Left lung (tissue), 10 donors: ENCODE data around the gene CORO1C. TPM values are rescaled to one million over a fixed set of nuclear protein-coding genes. Genes with fewer than 3 reads are reported as not detected.
A peak's percentile ranks its signal among the peaks of the same experiment; 100 is the strongest.

Source experiments
- ATAC-seq: fragments of 200-7000 bp; cut with Tn5 transposase; one replicate; pipeline ENCODE4 v1.9.1; 2020; ENCODE audit warnings: moderate library complexity
- DNase-seq, 4 donors: peaks; one replicate each; pipeline ENCODE4 v3.0.0-alpha.2; 2013 to 2020
- H3K27ac ChIP-seq, 2 donors: fragments of 200-600 bp; sonication (generic) in 1 of 2; one replicate each; pipeline versions ENCODE4 v1.5.0 to v1.8.0; 2020 to 2021
- H3K27me3 ChIP-seq, 2 donors: fragments of 200-600 bp; sonication (generic) in 1 of 2; one replicate each; pipeline versions ENCODE4 v1.5.0 to v1.8.0; 2020 to 2021
- H3K36me3 ChIP-seq, 2 donors: fragments of 200-600 bp; sonication (generic) in 1 of 2; one replicate each; pipeline versions ENCODE4 v1.5.0 to v1.8.0; 2020 to 2021
- H3K4me1 ChIP-seq, 2 donors: fragments of 200-600 bp; one replicate each; pipeline ENCODE4 v1.8.0; 2021
- H3K4me3 ChIP-seq, 2 donors: fragments of 200-600 bp; sonication (generic) in 1 of 2; one replicate each; pipeline versions ENCODE4 v1.5.0 to v1.8.0; 2020 to 2021; ENCODE audit warnings: mild to moderate bottlenecking in 1 of 2
- H3K9me3 ChIP-seq, 2 donors: fragments of 200-600 bp; sonication (generic) in 1 of 2; one replicate each; pipeline versions ENCODE4 v1.5.0 to v1.8.0; 2020 to 2021
- intact Hi-C, 2 donors: fragments of 100-400 bp; cut with DNase I; formaldehyde crosslinking; loops; one replicate each; pipeline versions ENCODE4 v1.11.2 to v1.14.2; 2022
- polyA plus RNA-seq, 6 donors: library from polyadenylated mRNA; unstranded; fragments of 120-200 nt; gene quantifications; one replicate each; pipeline ENCODE4 v1.2.1, GENCODE V29; 2013; ENCODE audit not compliant: insufficient read length in 6 of 6
- total RNA-seq, 2 donors: library from RNA; stranded (reverse); fragmentation: NEBNext Ultra II Directional; extraction: Animal tissue kit (Norgen Biotek cat#: 25700); gene quantifications; one replicate each; pipeline ENCODE4 v1.2.1, GENCODE V29; 2021
- TF ChIP-seq, protein P1 (sequence below), 2 donors: fragments of 200-600 bp; sonication (generic) in 1 of 2; IDR thresholded peaks; one replicate each; pipeline versions ENCODE4 v1.5.0 to v1.8.0; 2021; ENCODE audit warnings: antibody characterized with exemption in 2 of 2
- donor health status: DM: no; HTN: yes; CAD: no.
- donor health status: DM: no; HTN: no; CAD: no.

The CORO1C gene
- total and polyA plus RNA-seq, 8 donors: 77.7 to 282 (median 85.9) TPM

- Histone ChIP-seq H3K27me3 (no peaks in the 10 kb centered on the region), H3K9me3 (no peaks in the 10 kb centered on the region), H3K4me3 (no peak overlapping the region), H3K27ac (peak overlapping the region in 1 of 2 donors; percentile 83), H3K4me1 (peaks cover 31 to 59% of the 10 kb centered on the region in 2 donors), H3K36me3 (peaks cover 0 to 85% of the 10 kb centered on the region in 2 donors)
- intact Hi-C loops: no loop called here
- DNase-seq: no peak
- TF ChIP-seq, protein P1, sequence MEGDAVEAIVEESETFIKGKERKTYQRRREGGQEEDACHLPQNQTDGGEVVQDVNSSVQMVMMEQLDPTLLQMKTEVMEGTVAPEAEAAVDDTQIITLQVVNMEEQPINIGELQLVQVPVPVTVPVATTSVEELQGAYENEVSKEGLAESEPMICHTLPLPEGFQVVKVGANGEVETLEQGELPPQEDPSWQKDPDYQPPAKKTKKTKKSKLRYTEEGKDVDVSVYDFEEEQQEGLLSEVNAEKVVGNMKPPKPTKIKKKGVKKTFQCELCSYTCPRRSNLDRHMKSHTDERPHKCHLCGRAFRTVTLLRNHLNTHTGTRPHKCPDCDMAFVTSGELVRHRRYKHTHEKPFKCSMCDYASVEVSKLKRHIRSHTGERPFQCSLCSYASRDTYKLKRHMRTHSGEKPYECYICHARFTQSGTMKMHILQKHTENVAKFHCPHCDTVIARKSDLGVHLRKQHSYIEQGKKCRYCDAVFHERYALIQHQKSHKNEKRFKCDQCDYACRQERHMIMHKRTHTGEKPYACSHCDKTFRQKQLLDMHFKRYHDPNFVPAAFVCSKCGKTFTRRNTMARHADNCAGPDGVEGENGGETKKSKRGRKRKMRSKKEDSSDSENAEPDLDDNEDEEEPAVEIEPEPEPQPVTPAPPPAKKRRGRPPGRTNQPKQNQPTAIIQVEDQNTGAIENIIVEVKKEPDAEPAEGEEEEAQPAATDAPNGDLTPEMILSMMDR (IDR thresholded peaks at IDR 0.05): no peak
- no peak for ATAC-seq
Measured at GRCh38 chr12:108648371-108648770, 82.9 kb downstream of the CORO1C start.

GRCh38 chr12:108647585-108648287 lies 83.6 kb downstream of the CORO1C start:
- ATAC-seq (no peak), DNase-seq (no peak)
- peaks cover 38 to 60% of the 10 kb centered on the region in 2 donors for H3K4me1 ChIP-seq
- intact Hi-C loops: no loop called here
- no peaks in the 10 kb centered on the region for H3K27me3 ChIP-seq
- no peaks in the 10 kb centered on the region for H3K9me3 ChIP-seq
- peak overlapping the region; percentile 36 to 83 for H3K27ac ChIP-seq
- TF ChIP-seq, protein P1 (IDR thresholded peaks at IDR 0.05): no peak
- peaks cover 0 to 79% of the 10 kb centered on the region in 2 donors for H3K36me3 ChIP-seq
- no peak overlapping the region for H3K4me3 ChIP-seq

DNA sequence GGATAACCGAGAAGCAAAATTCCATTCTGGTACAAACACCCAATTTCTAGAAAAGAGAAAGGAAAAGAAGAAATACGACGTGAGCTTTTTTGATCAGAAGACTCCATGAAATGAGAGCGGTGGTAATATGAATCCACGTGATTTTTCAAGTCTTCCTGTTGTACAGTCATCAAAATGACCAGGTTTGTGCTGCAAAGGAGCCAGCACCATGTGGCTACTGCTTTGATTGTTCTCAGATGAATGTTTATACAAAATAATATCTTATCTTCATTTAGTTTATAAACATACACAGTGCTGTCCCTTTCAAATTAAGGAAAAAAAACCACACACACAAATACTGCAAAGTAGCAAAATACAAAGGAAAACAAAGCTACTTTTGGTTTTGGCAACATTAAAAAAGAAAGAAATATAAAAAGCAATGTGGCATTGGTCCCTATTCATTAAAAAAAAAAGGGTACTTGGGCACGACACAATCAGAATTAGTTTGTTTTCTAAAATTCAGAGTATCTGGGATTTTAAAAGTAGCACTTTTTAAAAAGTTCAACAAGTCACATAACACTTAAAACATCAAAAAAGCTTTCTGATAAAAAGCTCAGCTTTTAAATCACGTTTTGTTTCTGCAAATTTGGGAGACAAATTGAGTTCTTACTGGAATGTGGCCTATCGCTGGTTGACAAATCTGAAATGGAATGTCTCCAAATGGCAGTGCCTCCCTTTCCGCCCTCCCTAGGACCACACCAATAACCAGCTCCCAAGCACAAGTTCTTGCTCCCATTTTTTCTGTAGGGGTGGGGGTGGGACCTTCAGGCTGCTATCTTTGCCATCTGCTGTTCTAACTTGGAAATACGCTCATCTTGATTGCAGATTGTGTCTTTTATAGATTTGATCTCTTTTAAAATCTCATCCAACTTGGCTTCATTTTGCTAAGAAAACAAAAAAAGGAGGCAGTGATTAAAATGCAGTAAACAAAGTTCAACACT lies 84.4 kb downstream of the CORO1C start:
- no peaks in the 10 kb centered on the region for H3K9me3 ChIP-seq
- no peaks in the 10 kb centered on the region for H3K27me3 ChIP-seq
- no peak for ATAC-seq
- peak overlapping the region; percentile 36 to 83 for H3K27ac ChIP-seq
- DNase-seq: no peak
- peaks cover 0 to 70% of the 10 kb centered on the region in 2 donors for H3K36me3 ChIP-seq
- intact Hi-C loops: no loop called here
- H3K4me3 ChIP-seq: no peak overlapping the region
- TF ChIP-seq, protein P1 (IDR thresholded peaks at IDR 0.05): no peak
- H3K4me1 ChIP-seq: peaks cover 44 to 68% of the 10 kb centered on the region in 2 donors

DNA sequence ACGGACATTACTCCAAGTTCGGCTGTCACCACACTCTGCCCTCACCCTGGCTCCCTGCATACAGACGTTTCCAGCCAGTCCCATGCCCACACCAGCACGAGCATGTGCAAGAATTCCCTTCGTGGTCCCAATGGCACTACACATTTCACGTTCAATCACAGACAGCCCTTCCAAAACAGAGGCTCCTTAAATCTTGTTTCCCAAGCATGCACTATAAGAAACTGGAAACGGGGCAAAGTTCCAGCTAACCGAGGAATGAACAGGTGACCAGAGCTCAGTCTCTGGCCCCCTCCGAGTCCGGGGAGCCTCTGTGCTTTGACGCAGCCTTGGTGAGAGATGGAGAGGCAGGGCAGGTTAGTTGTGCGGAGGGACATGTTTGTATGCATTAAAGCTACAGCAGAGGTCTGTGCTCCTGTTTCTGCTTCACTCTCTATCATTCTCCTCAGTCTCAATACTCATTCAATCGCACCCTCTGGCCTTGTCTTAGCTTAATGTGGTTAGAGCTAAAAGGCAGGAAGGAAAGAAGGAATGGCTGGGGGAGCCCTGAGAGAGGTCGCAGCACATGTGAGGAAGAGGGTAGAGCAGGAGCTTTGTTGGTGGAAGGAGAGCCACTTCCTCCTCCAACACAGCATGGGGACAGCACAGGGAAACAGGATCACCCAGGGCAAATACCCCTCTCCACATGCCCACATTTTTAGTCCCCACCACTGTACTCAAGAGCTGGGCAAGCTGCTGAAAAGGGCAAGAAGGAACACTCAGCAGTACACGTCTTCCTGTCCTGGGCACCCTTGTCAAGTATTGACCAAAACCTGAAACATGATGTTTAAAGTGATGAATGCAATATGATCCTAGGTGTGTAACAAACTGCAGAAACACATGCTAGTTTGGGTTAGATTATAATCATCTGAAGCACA lies 85.4 kb downstream of the CORO1C start:
- no peak for DNase-seq
- Histone ChIP-seq H3K27me3 (no peaks in the 10 kb centered on the region), H3K27ac (peak overlapping the region; percentile 13 to 83), H3K4me3 (no peak overlapping the region), H3K4me1 (peaks cover 48 to 75% of the 10 kb centered on the region in 2 donors), H3K36me3 (peaks cover 0 to 61% of the 10 kb centered on the region in 2 donors), H3K9me3 (no peaks in the 10 kb centered on the region)
- no peak for ATAC-seq
- TF ChIP-seq, protein P1 (IDR thresholded peaks at IDR 0.05): no peak
- intact Hi-C loops: no loop called here
